Heart right ventricle (tissue), 16 donors: ENCODE results near the gene KIAA0586. TPM values are rescaled to one million over a fixed set of nuclear protein-coding genes. Genes with fewer than 3 reads are reported as not detected.
A peak's percentile ranks its signal among the peaks of the same experiment; 100 is the strongest.

ENCODE experiments used
- ATAC-seq, 8 donors: fragments of 200-7000 bp; cut with Tn5 transposase; one replicate each; pipeline ENCODE4 v1.9.1; 2020; ENCODE audit warnings: mild to moderate bottlenecking in 8 of 8, moderate library complexity in 8 of 8, moderate number of reproducible peaks in 1 of 8
- DNase-seq, 2 donors: peaks; one replicate each; pipeline ENCODE4 v3.0.0-alpha.2; 2020
- H3K27ac ChIP-seq, 10 donors: fragments of 200-600 bp; sonication (generic) in 2 of 10; one replicate each; pipeline versions ENCODE4 v1.5.0 to v1.8.0; 2020 to 2022; ENCODE audit warnings: mild to moderate bottlenecking in 3 of 10
- H3K27me3 ChIP-seq, 7 donors: fragments of 200-600 bp; one replicate each; pipeline ENCODE4 v1.8.0; 2021 to 2022; ENCODE audit warnings: mild to moderate bottlenecking in 2 of 7
- H3K36me3 ChIP-seq, 9 donors: fragments of 200-600 bp; sonication (generic) in 1 of 9; one replicate each; pipeline versions ENCODE4 v1.5.0 to v1.8.0; 2020 to 2022; ENCODE audit warnings: mild to moderate bottlenecking in 2 of 9
- H3K4me1 ChIP-seq, 9 donors: fragments of 200-600 bp; sonication (generic) in 1 of 9; one replicate each; pipeline versions ENCODE4 v1.5.0 to v1.8.0; 2020 to 2022; ENCODE audit warnings: mild to moderate bottlenecking in 4 of 9
- H3K4me3 ChIP-seq, 10 donors: fragments of 200-600 bp; sonication (generic) in 2 of 10; one replicate each; pipeline versions ENCODE4 v1.5.0 to v1.8.0; 2020 to 2022; ENCODE audit warnings: mild to moderate bottlenecking in 7 of 10, moderate library complexity in 2 of 10
- H3K9me3 ChIP-seq, 11 donors: fragments of 200-600 bp in 10 of 11; sonication (generic) in 2 of 11; one replicate each; pipeline versions ENCODE4 v1.5.0 to v1.8.0; 2013 to 2022; ENCODE audit warnings: mild to moderate bottlenecking in 2 of 11, control low read depth in 1 of 11, moderate library complexity in 1 of 11
- WGBS, 2 donors: extraction: QIAGEN DNeasy Blood & Tissue Kit; methylation state at CpG; one replicate each; pipeline ENCODE4 v1.1.7; 2013; ENCODE audit warnings: inconsistent platforms in 1 of 2; 5-methylcytosine and 5-hydroxymethylcytosine counted together
- intact Hi-C, 10 donors: fragments of 100-400 bp; cut with DNase I; formaldehyde crosslinking; loops; one replicate each; pipeline versions ENCODE4 v1.11.1 to v1.14.2; 2022
- polyA plus RNA-seq, 2 donors: library from polyadenylated mRNA; stranded (reverse); fragments of 200-250 nt; gene quantifications; one replicate each; pipeline ENCODE4 v1.2.3, GENCODE V29; 2013
- total RNA-seq, 10 donors: library from RNA; stranded (reverse); fragmentation: NEBNext Ultra II Directional in 3 of 10; extraction: Animal tissue kit (Norgen Biotek cat#: 25700) in 3 of 10; gene quantifications; one replicate each; pipeline versions ENCODE4 v1.2.1 to v1.2.4, GENCODE V29; 2021 to 2023
- TF ChIP-seq, protein P1 (sequence below), 9 donors: fragments of 200-600 bp; sonication (generic) in 2 of 9; IDR thresholded peaks; one replicate each; pipeline versions ENCODE4 v1.5.0 to v1.8.0; 2021 to 2022; ENCODE audit warnings: antibody characterized with exemption in 9 of 9, mild to moderate bottlenecking in 5 of 9, moderate library complexity in 1 of 9
- donor health status: Arrhythmogenic right ventricular cardiomyopathy.
- donor health status: ischemic (EF 13 %, LVEDD 7.1; RV severe dilation, severe dysfunction).
- donor health status: healthy with polysubstance abuse.
- donor health status: DM: no; HTN: yes; CAD: no.
- donor health status: DM: no; HTN: no; CAD: no.
- donor health status: ischemic (EF 25% LVEDD 6.9; RV normal size, moderate dysfunction).
- donor health status: ischemic (EF 25% LVEDD 5.7; RV mildly dilated, moderate dysfunction).
- donor health status: healthy.
- donor health status: DM: yes; HTN: yes; CAD: no.
- donor health status: Ischemic cardiomyopathy.
- donor health status: ischemic (EF 35%, LVEDD 5.7; RV mildly dilated, moderate dysfunction).
- donor health status: nonischemic (EF 11% LVEDD 7.7; RV severe dilation, severe dysfunction).
- donor health status: DM: yes; HTN: yes; CAD: no.
- donor health status: PGD.
- donor health status: ischemic (EF 29% LVEDD 5.4; RV normal size, mild dysfunction).
- donor health status: nonischemic (EF 23%, LVEDD 6.1; RV moderate dilation, normal function).

Gene KIAA0586
- total and polyA plus RNA-seq, 12 donors = 3.8 to 15.9 (median 12.1) TPM

DNA sequence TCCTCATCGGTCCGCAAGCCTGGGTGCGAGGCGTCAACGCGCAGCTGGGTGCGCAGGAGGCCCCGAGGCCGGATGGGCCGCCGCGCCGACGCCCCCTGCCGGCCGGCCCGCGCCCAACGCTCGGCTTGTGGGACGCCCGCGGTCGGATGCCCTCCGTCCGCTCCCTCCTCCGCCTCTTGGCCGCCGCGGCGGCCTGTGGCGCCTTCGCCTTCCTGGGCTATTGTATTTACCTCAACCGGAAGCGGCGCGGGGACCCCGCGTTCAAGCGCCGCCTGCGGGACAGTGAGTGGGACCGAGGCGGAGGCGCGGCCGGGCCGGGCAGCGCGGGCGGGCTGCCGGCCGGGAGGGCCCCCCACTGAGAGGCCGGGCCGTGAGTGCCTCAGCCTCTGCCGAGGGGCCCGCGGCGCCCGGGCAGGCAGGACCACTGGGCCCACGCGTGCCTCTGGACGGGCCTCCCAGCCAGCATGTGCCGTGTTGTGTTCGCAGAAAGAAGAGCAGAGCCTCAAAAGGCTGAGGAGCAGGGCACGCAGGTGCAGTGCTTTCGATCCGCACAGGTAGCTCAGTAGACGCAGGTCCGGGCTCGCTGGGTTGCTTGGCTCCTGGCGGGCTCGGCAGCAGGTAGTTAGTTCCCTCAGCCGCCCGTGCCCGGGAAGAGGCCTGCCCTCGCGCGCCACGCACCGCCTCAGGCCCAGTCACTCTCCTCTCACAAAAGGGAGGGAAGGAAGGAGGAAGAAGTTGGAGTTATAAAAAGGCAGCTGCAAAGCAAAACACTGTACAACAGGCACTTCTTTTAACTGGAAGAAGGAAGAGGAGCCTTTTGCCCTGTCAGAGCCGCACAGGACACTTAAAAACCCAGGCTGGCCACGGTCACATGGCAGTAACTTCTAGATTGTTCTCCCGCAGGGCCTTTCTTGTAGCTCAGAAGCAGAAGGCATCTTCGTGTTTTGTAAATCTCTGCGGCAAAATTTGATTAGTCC is 31.4 kb upstream of the KIAA0586 start, which contains the start of gene TOMM20L:
TSS of gene TOMM20L (plus strand) at position 119 of the 977 bp plus-strand sequence. CDS start at position 147, 28 bp downstream.
- ATAC-seq (peak; percentile 87 to 97 (median 93)), DNase-seq (peak; percentile 73 to 81)
- TF ChIP-seq, protein P1, sequence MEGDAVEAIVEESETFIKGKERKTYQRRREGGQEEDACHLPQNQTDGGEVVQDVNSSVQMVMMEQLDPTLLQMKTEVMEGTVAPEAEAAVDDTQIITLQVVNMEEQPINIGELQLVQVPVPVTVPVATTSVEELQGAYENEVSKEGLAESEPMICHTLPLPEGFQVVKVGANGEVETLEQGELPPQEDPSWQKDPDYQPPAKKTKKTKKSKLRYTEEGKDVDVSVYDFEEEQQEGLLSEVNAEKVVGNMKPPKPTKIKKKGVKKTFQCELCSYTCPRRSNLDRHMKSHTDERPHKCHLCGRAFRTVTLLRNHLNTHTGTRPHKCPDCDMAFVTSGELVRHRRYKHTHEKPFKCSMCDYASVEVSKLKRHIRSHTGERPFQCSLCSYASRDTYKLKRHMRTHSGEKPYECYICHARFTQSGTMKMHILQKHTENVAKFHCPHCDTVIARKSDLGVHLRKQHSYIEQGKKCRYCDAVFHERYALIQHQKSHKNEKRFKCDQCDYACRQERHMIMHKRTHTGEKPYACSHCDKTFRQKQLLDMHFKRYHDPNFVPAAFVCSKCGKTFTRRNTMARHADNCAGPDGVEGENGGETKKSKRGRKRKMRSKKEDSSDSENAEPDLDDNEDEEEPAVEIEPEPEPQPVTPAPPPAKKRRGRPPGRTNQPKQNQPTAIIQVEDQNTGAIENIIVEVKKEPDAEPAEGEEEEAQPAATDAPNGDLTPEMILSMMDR (IDR thresholded peaks at IDR 0.05) = peak; percentile 76 to 97 (median 88)
- intact Hi-C loops = loop anchor here in 3 of 10 donors (5.0 to 10.0 kb wide), 3 partner anchors 281 to 291 kb away; no protein-coding TSS in a partner anchor
- Histone ChIP-seq H3K4me3 (peak within 1 kb of the TSS; percentile 47 to 67 (median 56)), H3K36me3 (no peaks in the 10 kb centered on the region), H3K27ac (peak within 1 kb of the TSS in 9 of 10 donors; percentile 60 to 87 (median 80)), H3K4me1 (peaks cover 0 to 13% (median 5%) of the 10 kb centered on the region in 9 donors), H3K27me3 (no peaks in the 10 kb centered on the region), H3K9me3 (no peaks in the 10 kb centered on the region)
- 8 to 11% methylated on average over 82 to 86 of the region's 86 CpGs for WGBS, 2 donors

GRCh38 chr14:58397156-58397555 is 30.4 kb upstream of the KIAA0586 start:
- Histone ChIP-seq H3K9me3 (no peaks in the 10 kb centered on the region), H3K27me3 (no peaks in the 10 kb centered on the region), H3K4me3 (no peak overlapping the region), H3K36me3 (no peaks in the 10 kb centered on the region), H3K4me1 (peaks cover 0 to 13% (median 5%) of the 10 kb centered on the region in 9 donors), H3K27ac (no peak overlapping the region)
- DNase-seq (no peak), ATAC-seq (no peak)
- WGBS, 2 donors = 95 to 99% methylated on average over 6 of the region's 6 CpGs
- intact Hi-C loops = loop anchor here in 3 of 10 donors (5.0 to 10.0 kb wide), 3 partner anchors 282 to 292 kb away; no protein-coding TSS in a partner anchor
- TF ChIP-seq, protein P1 (IDR thresholded peaks at IDR 0.05) = no peak

DNA sequence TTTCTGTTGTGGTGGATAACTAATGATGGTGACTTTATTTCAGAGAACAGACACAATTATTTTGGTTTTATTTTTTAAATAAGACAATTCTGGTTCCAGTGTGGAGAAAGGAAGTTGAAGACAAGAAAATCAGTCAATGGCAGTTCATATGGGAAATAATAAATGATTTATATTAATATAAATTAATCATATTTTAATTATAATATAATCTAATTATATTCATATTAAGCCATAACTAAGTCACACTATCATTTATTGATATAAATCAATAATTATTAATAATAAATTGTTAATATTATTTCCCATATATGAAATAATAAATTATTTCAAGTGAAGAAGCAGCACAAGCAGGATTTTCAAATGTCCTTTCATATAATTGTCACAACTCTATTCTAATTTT is 29.0 kb upstream of the KIAA0586 start:
- intact Hi-C loops = loop anchor here in 3 of 10 donors (5.0 to 10.0 kb wide), 3 partner anchors 284 to 294 kb away; no protein-coding TSS in a partner anchor
- TF ChIP-seq, protein P1 (IDR thresholded peaks at IDR 0.05) = no peak
- Histone ChIP-seq H3K9me3 (no peaks in the 10 kb centered on the region), H3K4me3 (no peak overlapping the region), H3K4me1 (peaks cover 0 to 13% (median 5%) of the 10 kb centered on the region in 9 donors), H3K27ac (no peak overlapping the region), H3K36me3 (no peaks in the 10 kb centered on the region), H3K27me3 (no peaks in the 10 kb centered on the region)
- ATAC-seq (no peak), DNase-seq (no peak)

- TF ChIP-seq, protein P1 (IDR thresholded peaks at IDR 0.05) = no peak
- no peak overlapping the region for H3K27ac ChIP-seq
- no peak for DNase-seq
- H3K27me3 ChIP-seq = no peaks in the 10 kb centered on the region
- no peak overlapping the region for H3K4me3 ChIP-seq
- H3K36me3 ChIP-seq = no peaks in the 10 kb centered on the region
- H3K9me3 ChIP-seq = no peaks in the 10 kb centered on the region
- intact Hi-C loops = loop anchor here in 3 of 10 donors (5.0 to 10.0 kb wide), 3 partner anchors 284 to 294 kb away; no protein-coding TSS in a partner anchor
- 89 to 93% methylated on average over 3 of the region's 3 CpGs for WGBS, 2 donors
- no peak for ATAC-seq
- H3K4me1 ChIP-seq = peaks cover 0 to 13% (median 5%) of the 10 kb centered on the region in 9 donors
These were observed 28.6 kb upstream of the KIAA0586 start for GRCh38 chr14:58398895-58399294.
